A549 (cell line): Measurements from ENCODE around the gene GAS6.

Source experiments
- CTCF ChIP-seq: fragments of >200 bp; sonication (Bioruptor Twin); formaldehyde crosslinking; IDR thresholded peaks from 3 replicates; pipeline ENCODE4 v1.5.1; 2016
- EP300 ChIP-seq, 2 experiments: fragments of >200 bp; sonication (Bioruptor Twin); formaldehyde crosslinking; IDR thresholded peaks; 2 replicates in 1 of 2; 3 replicates in 1 of 2; pipeline ENCODE4 v1.6.1; 2016 to 2017
- JUN ChIP-seq, 2 experiments: fragments of >200 bp; sonication (Bioruptor Twin); formaldehyde crosslinking; IDR thresholded peaks; 2 replicates in 1 of 2; 3 replicates in 1 of 2; pipeline ENCODE4 v1.6.1; 2016 to 2017
- MYC ChIP-seq: IDR thresholded peaks from 2 replicates; pipeline ENCODE4 v1.6.1; 2012; ENCODE audit warnings: mild to moderate bottlenecking, inconsistent platforms, low read length, improper control_type of control experiment, borderline replicate concordance
- POLR2A ChIP-seq: IDR thresholded peaks from 2 replicates; pipeline ENCODE4 v1.6.1; 2012; ENCODE audit warnings: mild to moderate bottlenecking, low read length
- RAD21 ChIP-seq, 2 experiments: fragments of >200 bp in 1 of 2; sonication (Bioruptor Twin) in 1 of 2; formaldehyde crosslinking in 1 of 2; IDR thresholded peaks in 1 of 2; conservative IDR thresholded peaks in 1 of 2; 2 replicates in 1 of 2; 3 replicates in 1 of 2; pipeline ENCODE4 v1.6.1; 2012 to 2018; ENCODE audit warnings: inconsistent platforms in 1 of 2
- RCOR1 ChIP-seq: fragments of 150-350 bp; IDR thresholded peaks from 2 replicates; pipeline ENCODE4 v1.6.1; 2014; ENCODE audit warnings: antibody characterized with exemption, low read length, low read depth
- RNF2 ChIP-seq: fragments of 200-600 bp; sonication (generic); IDR thresholded peaks from 2 replicates; pipeline ENCODE4 v1.6.1; 2016; ENCODE audit warnings: low read depth, mild to moderate bottlenecking, antibody characterized with exemption, moderate library complexity, borderline replicate concordance
- SREBF2 ChIP-seq: fragments of 450-650 bp; IDR thresholded peaks from 2 replicates; pipeline ENCODE4 v1.6.1; 2014; ENCODE audit warnings: mild to moderate bottlenecking, moderate library complexity
- USF2 ChIP-seq: fragments of 450-650 bp; IDR thresholded peaks from 2 replicates; pipeline ENCODE4 v1.6.1; 2014; ENCODE audit warnings: antibody characterized with exemption
- TF ChIP-seq, protein P1 (sequence below): fragments of 200-600 bp; sonication (generic); IDR thresholded peaks from 2 replicates; pipeline ENCODE4 v1.6.1; 2016; ENCODE audit warnings: antibody characterized with exemption, mild to moderate bottlenecking, moderate library complexity
- TF ChIP-seq, protein P2 (sequence below): IDR thresholded peaks from 2 replicates; pipeline ENCODE4 v1.6.1; 2012

DNA sequence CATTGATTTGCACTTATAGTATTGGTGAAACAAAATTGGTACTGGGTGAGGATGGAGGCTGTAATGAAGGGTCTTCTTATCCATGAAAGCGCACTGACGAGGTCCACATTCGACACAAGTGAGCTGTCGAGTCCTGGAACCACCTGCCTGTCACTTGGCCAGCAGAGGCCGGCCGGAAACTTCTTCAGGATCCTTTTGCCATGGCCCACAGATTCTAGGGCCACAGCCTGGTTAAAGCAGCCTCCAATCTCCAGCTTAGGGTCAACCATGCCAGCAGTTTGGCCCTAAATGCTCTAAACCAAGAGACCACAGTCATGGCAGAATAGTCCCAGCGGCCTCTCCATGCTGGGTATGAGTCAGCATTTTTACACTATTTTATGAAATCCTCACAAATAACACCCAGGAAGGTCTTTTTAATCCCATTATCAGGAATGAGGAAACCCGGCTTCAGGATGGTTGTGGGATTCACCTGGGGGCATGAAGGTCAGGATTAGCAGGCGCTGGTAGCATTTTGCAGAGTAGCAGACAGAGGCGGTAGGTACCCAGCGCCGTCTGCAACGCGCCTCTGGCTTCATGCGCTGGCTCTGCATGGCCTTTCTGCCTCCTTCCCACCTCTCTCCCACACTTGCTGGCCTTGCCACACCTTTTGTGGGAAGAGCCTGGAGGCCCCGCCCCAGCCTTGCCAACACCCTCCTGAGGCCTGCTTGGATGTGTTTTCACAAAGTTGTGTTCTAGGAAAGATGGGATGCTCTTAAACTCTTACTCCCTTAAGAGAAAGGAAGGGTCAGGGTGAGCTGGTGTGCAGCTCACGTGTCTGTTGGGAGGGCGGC, 15.2 kb downstream of the GAS6 start:
- TF ChIP-seq POLR2A = no peak
- no peak for TF ChIP-seq CTCF
- no peak for TF ChIP-seq RNF2
- no peak for TF ChIP-seq SREBF2
- no peak for TF ChIP-seq EP300 (IDR thresholded peaks at IDR 0.05)
- no peak for TF ChIP-seq USF2
- TF ChIP-seq MYC = no peak
- TF ChIP-seq JUN (IDR thresholded peaks at IDR 0.05) = no peak
- no peak for TF ChIP-seq RAD21 (conservative IDR thresholded peaks at IDR 0.05 in 1 of 2, IDR thresholded peaks at IDR 0.05 in 1 of 2)
- TF ChIP-seq, protein P1, sequence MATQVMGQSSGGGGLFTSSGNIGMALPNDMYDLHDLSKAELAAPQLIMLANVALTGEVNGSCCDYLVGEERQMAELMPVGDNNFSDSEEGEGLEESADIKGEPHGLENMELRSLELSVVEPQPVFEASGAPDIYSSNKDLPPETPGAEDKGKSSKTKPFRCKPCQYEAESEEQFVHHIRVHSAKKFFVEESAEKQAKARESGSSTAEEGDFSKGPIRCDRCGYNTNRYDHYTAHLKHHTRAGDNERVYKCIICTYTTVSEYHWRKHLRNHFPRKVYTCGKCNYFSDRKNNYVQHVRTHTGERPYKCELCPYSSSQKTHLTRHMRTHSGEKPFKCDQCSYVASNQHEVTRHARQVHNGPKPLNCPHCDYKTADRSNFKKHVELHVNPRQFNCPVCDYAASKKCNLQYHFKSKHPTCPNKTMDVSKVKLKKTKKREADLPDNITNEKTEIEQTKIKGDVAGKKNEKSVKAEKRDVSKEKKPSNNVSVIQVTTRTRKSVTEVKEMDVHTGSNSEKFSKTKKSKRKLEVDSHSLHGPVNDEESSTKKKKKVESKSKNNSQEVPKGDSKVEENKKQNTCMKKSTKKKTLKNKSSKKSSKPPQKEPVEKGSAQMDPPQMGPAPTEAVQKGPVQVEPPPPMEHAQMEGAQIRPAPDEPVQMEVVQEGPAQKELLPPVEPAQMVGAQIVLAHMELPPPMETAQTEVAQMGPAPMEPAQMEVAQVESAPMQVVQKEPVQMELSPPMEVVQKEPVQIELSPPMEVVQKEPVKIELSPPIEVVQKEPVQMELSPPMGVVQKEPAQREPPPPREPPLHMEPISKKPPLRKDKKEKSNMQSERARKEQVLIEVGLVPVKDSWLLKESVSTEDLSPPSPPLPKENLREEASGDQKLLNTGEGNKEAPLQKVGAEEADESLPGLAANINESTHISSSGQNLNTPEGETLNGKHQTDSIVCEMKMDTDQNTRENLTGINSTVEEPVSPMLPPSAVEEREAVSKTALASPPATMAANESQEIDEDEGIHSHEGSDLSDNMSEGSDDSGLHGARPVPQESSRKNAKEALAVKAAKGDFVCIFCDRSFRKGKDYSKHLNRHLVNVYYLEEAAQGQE = no peak
- no peak for TF ChIP-seq RCOR1
- TF ChIP-seq, protein P2, sequence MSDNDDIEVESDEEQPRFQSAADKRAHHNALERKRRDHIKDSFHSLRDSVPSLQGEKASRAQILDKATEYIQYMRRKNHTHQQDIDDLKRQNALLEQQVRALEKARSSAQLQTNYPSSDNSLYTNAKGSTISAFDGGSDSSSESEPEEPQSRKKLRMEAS = no peak
